B cell (primary cell): ENCODE data around the gene CPNE4. TPM values are rescaled to one million over a fixed set of nuclear protein-coding genes. Genes with fewer than 3 reads are reported as not detected.

Source experiments
- ATAC-seq: fragments of 200-7000 bp; cut with Tn5 transposase; one replicate; pipeline ENCODE4 v1.10.0; 2021; ENCODE audit warnings: low read depth, mild to moderate bottlenecking, moderate number of reproducible peaks, moderate library complexity
- CTCF ChIA-PET: fragments of 350-600 bp; sonication (Branson Sonifier 250); formaldehyde crosslinking; loops from one replicate; lab custom pipeline; 2021; ENCODE audit warnings: antibody characterized with exemption, inconsistent platforms; lab: Charles Lee
- POLR2A ChIA-PET: fragments of 350-600 bp; sonication (Branson Sonifier 250); formaldehyde crosslinking; loops from one replicate; lab custom pipeline; 2021; ENCODE audit warnings: antibody characterized with exemption; lab: Charles Lee
- DNase-seq: peaks from one replicate; pipeline ENCODE4 v3.0.0; 2013
- H2AFZ ChIP-seq: 2 replicates; pipeline ENCODE4 v1.6.1; 2012; ENCODE audit warnings: mild to moderate bottlenecking, low read depth, low read length; ENCODE audit not compliant: insufficient read depth, poor library complexity, severe bottlenecking
- H3K27ac ChIP-seq, 2 donors: 1 replicate in 1 of 2; 2 replicates in 1 of 2; pipeline ENCODE4 v1.5.1; 2012 to 2013; ENCODE audit warnings: low read length in 2 of 2, mild to moderate bottlenecking in 2 of 2, moderate library complexity in 1 of 2
- H3K27me3 ChIP-seq, 4 experiments: fragments of 200-600 bp in 1 of 4; sonication (generic) in 1 of 4; replicated peaks in 1 of 4; 1 replicate in 2 of 4; 2 replicates in 2 of 4; pipeline versions ENCODE4 v1.6.1 to v1.7.0; 2013 to 2016; ENCODE audit warnings: low read length in 3 of 4, mild to moderate bottlenecking in 2 of 4, mixed read lengths in 1 of 4, moderate library complexity in 1 of 4; ENCODE audit not compliant: insufficient read depth in 4 of 4, control insufficient read depth in 3 of 4; ENCODE audit errors: control extremely low read depth in 1 of 4
- H3K36me3 ChIP-seq, 2 experiments: replicated peaks in 1 of 2; 1 replicate in 1 of 2; 2 replicates in 1 of 2; pipeline versions ENCODE4 v1.6.1 to v1.7.1; 2013; ENCODE audit warnings: low read length in 1 of 2; ENCODE audit not compliant: insufficient read depth in 2 of 2, control insufficient read depth in 1 of 2; ENCODE audit errors: control extremely low read depth in 1 of 2, extremely low read depth in 1 of 2
- H3K4me1 ChIP-seq, 2 donors: fragments of 200-600 bp in 1 of 2; sonication (generic) in 1 of 2; 1 replicate in 1 of 2; 2 replicates in 1 of 2; pipeline versions ENCODE4 v1.5.1 to v1.6.1; 2013 to 2017; ENCODE audit warnings: low read length in 2 of 2; ENCODE audit not compliant: control insufficient read depth in 2 of 2, insufficient read depth in 2 of 2
- H3K4me2 ChIP-seq: replicated peaks from 2 replicates; pipeline ENCODE3; 2012; ENCODE audit warnings: mild to moderate bottlenecking, low read depth, low read length; ENCODE audit not compliant: poor library complexity, severe bottlenecking
- H3K4me3 ChIP-seq, 5 experiments: fragments of 200-600 bp in 1 of 5; sonication (generic) in 1 of 5; 1 replicate in 3 of 5; 2 replicates in 2 of 5; pipeline versions ENCODE4 v1.5.1 to v1.7.0; 2011 to 2016; ENCODE audit warnings: low read length in 4 of 5, mild to moderate bottlenecking in 4 of 5, low read depth in 2 of 5, control low read depth in 1 of 5, moderate library complexity in 1 of 5; ENCODE audit not compliant: insufficient read depth in 1 of 5; ENCODE audit errors: control extremely low read depth in 1 of 5, extremely low read depth in 1 of 5
- H3K79me2 ChIP-seq: fragments of 200-600 bp; sonication (generic); one replicate; pipeline ENCODE4 v1.6.0; 2016; ENCODE audit warnings: low read length; ENCODE audit not compliant: control insufficient read depth, insufficient read depth
- H3K9ac ChIP-seq: fragments of 200-600 bp; sonication (generic); 2 replicates; pipeline ENCODE4 v1.6.1; 2017; ENCODE audit warnings: mild to moderate bottlenecking, low read length, moderate library complexity
- H3K9me3 ChIP-seq, 3 donors: one replicate each; pipeline versions ENCODE4 v1.6.1 to v1.7.1; 2013; ENCODE audit warnings: low read length in 2 of 3; ENCODE audit not compliant: control insufficient read depth in 2 of 3, insufficient read depth in 1 of 3; ENCODE audit errors: control extremely low read depth in 1 of 3
- H4K20me1 ChIP-seq: 2 replicates; pipeline ENCODE4 v1.6.0; 2012; ENCODE audit warnings: mild to moderate bottlenecking, low read length; ENCODE audit not compliant: insufficient read depth, control insufficient read depth, poor library complexity, severe bottlenecking
- H3K27ac Mint-ChIP-seq: one replicate; pipeline ENCODE4 v1.8.0; 2021; ENCODE audit warnings: mixed read lengths
- H3K27me3 Mint-ChIP-seq: one replicate; pipeline ENCODE4 v1.8.0; 2021; ENCODE audit warnings: mixed read lengths
- H3K4me1 Mint-ChIP-seq: one replicate; pipeline ENCODE4 v1.8.0; 2021; ENCODE audit warnings: mixed read lengths
- H3K4me3 Mint-ChIP-seq: one replicate; pipeline ENCODE4 v1.8.0; 2021; ENCODE audit warnings: mixed read lengths
- H3K9me3 Mint-ChIP-seq: one replicate; pipeline ENCODE4 v1.8.0; 2022; ENCODE audit warnings: mixed read lengths; ENCODE audit not compliant: insufficient read depth
- EZH2 ChIP-seq: IDR thresholded peaks from 2 replicates; pipeline ENCODE4 v1.6.1; 2012; ENCODE audit warnings: borderline replicate concordance, low read depth, mild to moderate bottlenecking, moderate library complexity, low read length; ENCODE audit not compliant: insufficient read depth, poor library complexity, severe bottlenecking
- WGBS: methylation state at CpG from one replicate; pipeline ENCODE4 v1.1.5; 2013; ENCODE audit warnings: missing lambda C conversion rate; ENCODE audit not compliant: insufficient coverage; 5-methylcytosine and 5-hydroxymethylcytosine counted together
- intact Hi-C: fragments of 100-400 bp; cut with micrococcal nuclease; formaldehyde crosslinking; loops from one replicate; pipeline ENCODE4 v1.10.0; 2022
- polyA plus RNA-seq: library from polyadenylated mRNA; depleted of rRNA; stranded (reverse); fragments of >200 nt; gene quantifications from 2 replicates; pipeline ENCODE4 v1.2.3, GENCODE V29; 2012
- total RNA-seq, 2 donors: library from RNA; stranded (reverse); fragments of 120-200 nt in 1 of 2; gene quantifications; 1 replicate in 1 of 2; 2 replicates in 1 of 2; pipeline versions ENCODE4 v1.2.3 to v1.2.4, GENCODE V29; 2013 to 2022
- TF ChIP-seq, protein P1 (sequence below): fragments of 200-600 bp; IDR thresholded peaks from one replicate; pipeline ENCODE4 v1.8.0; 2022; ENCODE audit warnings: antibody characterized with exemption, mild to moderate bottlenecking

CPNE4 gene
- total and polyA plus RNA-seq, 2 donors (not counting 1 experiment from before 2014, with no cell fraction given), result not detected

DNA sequence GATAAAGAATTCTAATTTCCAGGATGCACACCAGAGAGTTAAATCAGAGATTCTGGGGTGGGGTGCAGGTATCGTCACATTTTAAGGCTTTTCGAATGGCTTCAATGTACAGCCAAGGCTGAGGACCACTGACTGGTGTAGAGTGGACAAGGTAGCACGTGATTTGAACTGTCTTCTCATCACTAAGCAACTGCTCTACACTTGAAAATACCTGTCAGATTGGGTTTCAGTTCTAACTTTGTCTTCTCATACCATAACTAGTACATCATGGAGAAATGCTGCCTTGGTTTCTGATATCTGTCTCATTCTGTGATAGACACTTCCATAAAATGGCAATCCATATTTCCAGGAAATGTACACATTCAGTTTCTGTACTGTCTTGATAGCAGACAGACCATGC, 474.0 kb downstream of the CPNE4 start:
- ATAC-seq, result no peak
- Mint-ChIP-seq H3K4me1 (no peaks in the 10 kb centered on the region), H3K9me3 (no peaks in the 10 kb centered on the region), H3K4me3 (no peak overlapping the region), H3K27me3 (peaks cover 24% of the 10 kb centered on the region), H3K27ac (no peak overlapping the region)
- Histone ChIP-seq H3K36me3 (no peaks in the 10 kb centered on the region), H3K4me1 (no peaks in the 10 kb centered on the region), H3K27ac (no peak overlapping the region), H3K4me3 (no peak overlapping the region), H3K9me3 (no peaks in the 10 kb centered on the region), H3K9ac (no peak overlapping the region), H3K4me2 (no peak overlapping the region), H3K79me2 (no peaks in the 10 kb centered on the region), H2AFZ (no peak overlapping the region), H3K27me3 (peaks cover 0 to 3% (median under 1%) of the 10 kb centered on the region in 4 experiments), H4K20me1 (no peaks in the 10 kb centered on the region)
- ChIA-PET CTCF (no interaction called here), POLR2A (no interaction called here)
- DNase-seq, result no peak
- TF ChIP-seq, protein P1, sequence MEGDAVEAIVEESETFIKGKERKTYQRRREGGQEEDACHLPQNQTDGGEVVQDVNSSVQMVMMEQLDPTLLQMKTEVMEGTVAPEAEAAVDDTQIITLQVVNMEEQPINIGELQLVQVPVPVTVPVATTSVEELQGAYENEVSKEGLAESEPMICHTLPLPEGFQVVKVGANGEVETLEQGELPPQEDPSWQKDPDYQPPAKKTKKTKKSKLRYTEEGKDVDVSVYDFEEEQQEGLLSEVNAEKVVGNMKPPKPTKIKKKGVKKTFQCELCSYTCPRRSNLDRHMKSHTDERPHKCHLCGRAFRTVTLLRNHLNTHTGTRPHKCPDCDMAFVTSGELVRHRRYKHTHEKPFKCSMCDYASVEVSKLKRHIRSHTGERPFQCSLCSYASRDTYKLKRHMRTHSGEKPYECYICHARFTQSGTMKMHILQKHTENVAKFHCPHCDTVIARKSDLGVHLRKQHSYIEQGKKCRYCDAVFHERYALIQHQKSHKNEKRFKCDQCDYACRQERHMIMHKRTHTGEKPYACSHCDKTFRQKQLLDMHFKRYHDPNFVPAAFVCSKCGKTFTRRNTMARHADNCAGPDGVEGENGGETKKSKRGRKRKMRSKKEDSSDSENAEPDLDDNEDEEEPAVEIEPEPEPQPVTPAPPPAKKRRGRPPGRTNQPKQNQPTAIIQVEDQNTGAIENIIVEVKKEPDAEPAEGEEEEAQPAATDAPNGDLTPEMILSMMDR, result no peak
- intact Hi-C loops, result no loop called here
- WGBS, result 90% methylated on average over 2 of the region's 3 CpGs

DNA sequence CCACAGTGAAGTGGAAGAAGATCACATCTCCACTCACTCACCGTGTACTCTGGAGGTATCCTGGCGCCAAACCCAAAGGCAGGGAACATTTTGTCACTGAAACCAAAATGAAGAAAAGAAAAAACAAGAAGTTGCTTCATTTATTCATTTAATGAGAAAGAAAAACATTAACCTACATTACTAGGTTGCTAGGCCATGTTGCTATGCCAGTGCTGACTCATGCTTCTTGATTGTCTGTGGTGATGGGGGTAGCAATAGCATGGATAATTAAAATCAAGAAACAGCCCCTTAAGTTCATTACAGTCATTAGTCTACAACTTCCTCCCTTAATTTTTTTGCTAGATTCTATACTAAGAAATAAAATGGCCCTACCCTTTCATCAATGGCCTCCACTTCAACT, 479.4 kb downstream of the CPNE4 start:
- TF ChIP-seq, protein P1, result no peak
- TF ChIP-seq EZH2, result no peak
- Mint-ChIP-seq H3K4me3 (no peak overlapping the region), H3K4me1 (no peaks in the 10 kb centered on the region), H3K27me3 (peaks cover 19% of the 10 kb centered on the region), H3K9me3 (no peaks in the 10 kb centered on the region), H3K27ac (no peak overlapping the region)
- Histone ChIP-seq H3K9ac (no peak overlapping the region), H3K9me3 (no peaks in the 10 kb centered on the region), H3K27ac (no peak overlapping the region), H3K4me1 (no peaks in the 10 kb centered on the region), H3K27me3 (no peaks in the 10 kb centered on the region), H2AFZ (no peak overlapping the region), H3K79me2 (no peaks in the 10 kb centered on the region), H3K36me3 (no peaks in the 10 kb centered on the region), H3K4me3 (no peak overlapping the region), H4K20me1 (no peaks in the 10 kb centered on the region), H3K4me2 (no peak overlapping the region)
- ATAC-seq (no peak), DNase-seq (no peak)
- ChIA-PET POLR2A (no interaction called here), CTCF (no interaction called here)
- WGBS, result no CpG with 5 or more reads among the region's 2 CpGs
- intact Hi-C loops, result no loop called here
